H54 (cell line): ENCODE measurements around the gene WWOX.

Experiments
- DNase-seq: peaks from one replicate; pipeline ENCODE4 v3.0.0; 2011; ENCODE audit warnings: low spot score, mixed read lengths; ENCODE audit not compliant: insufficient read length
- FAIRE-seq: peaks from 3 replicates; lab custom pipeline; 2011; peaks lifted over from hg19 to GRCh38; lab: Jason Lieb, UNC
- POLR2A ChIP-seq: IDR thresholded peaks from 2 replicates; pipeline ENCODE4 v1.6.1; 2011; ENCODE audit warnings: low read depth, mild to moderate bottlenecking, low read length

The WWOX gene

DNA sequence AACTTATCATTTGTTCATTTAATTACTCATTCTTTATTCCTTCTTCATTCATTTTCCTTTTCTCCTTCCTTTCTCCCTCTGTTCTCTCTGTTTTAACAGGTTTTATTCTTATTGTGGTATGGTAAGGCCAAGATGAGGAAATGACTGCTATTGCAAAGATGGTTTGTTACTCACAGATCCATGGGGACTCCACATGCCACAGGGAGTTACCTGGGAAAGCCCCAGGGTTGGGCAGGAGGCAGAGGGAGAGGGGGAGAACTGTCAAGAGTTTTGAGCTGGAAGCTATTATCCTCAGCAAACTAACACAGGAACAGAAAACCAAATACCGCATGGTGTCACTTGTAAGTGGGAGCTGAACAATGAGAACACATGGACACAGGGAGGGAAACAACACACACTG lies 453.3 kb downstream of the WWOX start:
- FAIRE-seq (no peak), DNase-seq (no peak)
- no peak for TF ChIP-seq POLR2A

DNA sequence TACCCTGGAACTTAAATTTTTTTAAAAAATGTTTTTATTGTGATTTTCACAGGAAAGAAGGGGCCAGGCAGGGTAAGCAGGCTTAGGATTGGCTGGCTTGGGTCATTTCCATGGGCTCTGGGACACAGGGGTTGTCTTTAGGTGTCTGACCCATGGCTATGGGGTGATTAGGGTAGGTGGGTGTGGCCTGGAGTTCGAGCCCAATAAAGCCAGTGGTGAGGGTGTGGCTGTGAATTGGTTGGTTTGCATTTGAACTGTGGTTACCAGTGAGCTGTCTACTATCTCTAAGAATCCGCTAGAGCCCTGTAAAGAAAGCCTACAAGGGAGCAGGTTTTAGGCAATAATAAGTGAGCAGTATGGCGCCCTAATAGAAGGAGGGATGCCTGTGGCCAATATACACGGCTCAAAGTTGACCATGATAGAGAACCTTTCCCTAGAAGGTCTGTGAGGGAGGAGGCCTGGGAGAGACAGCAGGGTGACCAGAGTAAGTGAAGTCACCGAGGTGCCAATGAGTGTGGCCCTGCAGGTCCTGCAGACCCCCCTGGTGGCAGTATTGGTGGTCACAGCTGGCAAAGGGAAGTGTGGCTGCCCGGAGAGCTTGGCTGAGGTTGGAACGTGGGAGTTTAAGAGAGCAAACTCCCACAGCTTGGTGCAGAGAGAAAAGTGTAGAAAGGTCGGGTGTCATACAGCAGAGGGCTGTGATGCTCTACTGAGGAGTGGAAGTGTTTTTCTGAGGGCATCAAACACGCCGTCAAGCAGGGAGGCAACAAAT lies 454.0 kb downstream of the WWOX start:
- no peak for DNase-seq
- FAIRE-seq = no peak
- TF ChIP-seq POLR2A = no peak

DNA sequence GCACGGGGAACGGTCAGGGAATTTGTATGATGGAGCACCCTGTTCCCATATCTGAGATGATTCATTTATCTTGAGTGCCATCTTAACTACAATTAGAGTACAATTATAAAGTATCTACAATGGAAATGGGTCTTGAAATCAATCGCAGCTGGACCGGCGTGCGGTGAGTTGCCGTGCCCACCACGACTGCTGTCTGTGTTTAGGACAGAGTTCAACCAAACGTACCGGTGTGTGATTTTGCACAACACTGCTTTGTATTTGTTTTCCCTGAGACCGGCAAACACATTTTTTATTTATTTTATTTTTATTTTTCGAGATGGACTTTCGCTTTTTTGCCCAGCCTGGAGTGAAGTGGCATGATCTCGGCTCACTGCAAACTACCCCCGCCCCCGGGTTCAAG lies 457.0 kb downstream of the WWOX start:
- FAIRE-seq (no peak), DNase-seq (no peak)
- no peak for TF ChIP-seq POLR2A

DNA sequence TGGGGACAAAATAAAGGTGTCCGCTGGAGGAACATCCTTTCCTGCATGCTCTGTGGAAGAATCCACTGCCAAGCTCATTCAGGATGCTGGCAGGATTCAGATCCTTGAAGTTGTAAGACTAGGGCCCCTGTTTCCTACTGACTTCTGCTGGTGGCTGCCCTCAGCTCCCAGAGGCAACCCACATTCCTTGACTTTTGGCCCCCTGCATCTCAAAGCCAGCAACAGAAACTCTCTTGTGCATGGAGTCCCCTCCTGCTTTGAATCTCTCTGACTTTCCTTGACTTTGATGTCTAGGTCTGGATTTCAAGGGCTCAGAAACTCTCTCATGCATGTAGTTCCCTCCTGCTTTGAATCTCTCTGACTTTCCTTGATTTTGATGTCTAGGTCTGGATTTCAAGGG lies 461.5 kb downstream of the WWOX start:
- no peak for TF ChIP-seq POLR2A
- no peak for FAIRE-seq

DNA sequence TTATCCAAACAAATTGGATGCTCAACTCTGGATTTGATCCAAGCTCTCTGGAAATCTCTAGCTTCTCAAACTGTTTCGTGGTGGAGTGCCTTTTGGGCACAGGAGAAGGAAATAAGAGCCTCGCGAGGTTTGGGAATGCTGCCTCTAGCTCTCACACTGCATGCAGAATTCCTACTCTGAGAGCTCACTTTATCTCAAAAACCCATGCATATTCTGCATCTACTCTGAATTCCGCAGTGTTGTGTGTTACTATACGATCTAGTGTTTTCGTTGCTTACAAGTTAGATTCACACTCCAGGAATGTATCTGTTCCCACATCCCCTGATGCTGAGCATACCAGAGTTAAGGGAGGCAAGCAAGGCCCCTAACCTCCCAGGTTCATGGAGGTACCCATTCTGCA lies 462.7 kb downstream of the WWOX start:
- no peak for TF ChIP-seq POLR2A
- FAIRE-seq = no peak
- DNase-seq = no peak

More for the DNA sequence above, 461.5 kb downstream of the WWOX start:
- no peak for DNase-seq

DNA sequence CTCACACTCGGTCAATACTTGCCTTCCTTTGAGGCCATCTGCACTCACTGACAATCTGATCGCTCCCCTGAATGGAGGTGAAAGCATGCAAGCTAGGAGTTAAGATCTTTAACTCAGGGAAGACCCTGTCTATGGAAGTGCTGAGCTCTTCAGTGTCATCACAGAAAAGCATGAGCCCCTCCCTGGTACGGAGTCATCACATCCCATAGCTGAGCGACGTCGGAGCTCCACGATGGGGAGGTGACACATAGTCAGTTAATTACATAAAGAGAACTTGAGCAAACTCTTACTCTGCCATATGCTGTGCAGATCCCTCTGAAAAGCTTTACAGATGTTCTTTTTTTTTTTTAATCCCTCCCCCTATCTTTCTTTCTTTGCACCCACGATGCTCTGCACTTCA lies 463.2 kb downstream of the WWOX start:
- TF ChIP-seq POLR2A = no peak
- no peak for FAIRE-seq

DNA sequence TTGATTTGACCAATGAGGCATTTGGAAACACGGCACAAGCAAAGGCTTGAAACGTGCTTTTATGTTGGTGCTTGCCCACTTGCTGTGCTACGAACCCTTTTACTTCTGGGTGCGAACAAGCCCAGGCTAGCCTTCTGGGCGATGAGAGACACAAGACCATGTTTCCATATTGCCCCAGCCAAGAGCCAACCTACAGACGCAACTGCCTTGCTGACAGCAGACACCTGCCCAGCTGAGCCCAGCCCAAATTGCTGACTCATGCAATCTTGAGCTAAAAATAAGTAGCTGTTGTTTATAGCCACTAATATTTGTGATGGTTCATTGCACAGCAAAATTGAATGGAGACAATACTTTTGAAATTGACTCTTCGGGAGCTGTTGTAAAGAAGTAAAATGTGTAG lies 464.5 kb downstream of the WWOX start:
- FAIRE-seq = no peak
- no peak for DNase-seq
- no peak for TF ChIP-seq POLR2A

More for the DNA sequence above, 463.2 kb downstream of the WWOX start:
- no peak for DNase-seq

DNA sequence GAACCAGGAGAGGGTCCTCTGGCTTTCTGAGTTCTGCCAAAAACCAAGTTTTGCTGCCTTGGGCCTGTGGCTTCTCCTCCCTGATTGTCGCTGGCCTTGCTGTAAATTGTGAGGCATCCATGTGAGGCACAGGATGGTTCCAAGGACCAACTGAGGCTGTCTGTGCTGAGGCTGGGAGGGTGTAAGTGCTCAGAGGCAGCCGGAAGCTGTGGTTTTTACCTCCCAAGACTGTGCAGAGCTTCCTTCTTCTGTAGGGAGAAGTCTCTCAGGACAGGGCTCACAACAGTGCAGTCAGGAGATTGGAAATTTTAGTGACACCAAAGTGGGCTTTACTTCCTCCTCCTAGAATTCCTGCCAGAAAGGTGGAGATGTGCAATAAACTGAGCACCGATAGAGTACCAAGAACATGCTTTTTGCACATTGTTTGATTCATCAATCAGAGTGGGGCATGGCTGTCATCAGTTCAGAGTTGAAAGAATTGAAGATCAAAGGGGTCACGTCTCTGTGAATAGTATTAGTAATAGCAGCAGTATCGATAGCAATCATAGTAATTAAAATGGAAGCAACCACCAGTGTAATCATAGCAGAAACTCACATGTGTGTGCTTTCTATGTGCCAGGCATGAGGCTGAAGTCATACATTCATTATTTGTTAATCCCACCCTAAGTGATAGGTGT lies 467.1 kb downstream of the WWOX start:
- no peak for TF ChIP-seq POLR2A
- FAIRE-seq (no peak), DNase-seq (no peak)

DNA sequence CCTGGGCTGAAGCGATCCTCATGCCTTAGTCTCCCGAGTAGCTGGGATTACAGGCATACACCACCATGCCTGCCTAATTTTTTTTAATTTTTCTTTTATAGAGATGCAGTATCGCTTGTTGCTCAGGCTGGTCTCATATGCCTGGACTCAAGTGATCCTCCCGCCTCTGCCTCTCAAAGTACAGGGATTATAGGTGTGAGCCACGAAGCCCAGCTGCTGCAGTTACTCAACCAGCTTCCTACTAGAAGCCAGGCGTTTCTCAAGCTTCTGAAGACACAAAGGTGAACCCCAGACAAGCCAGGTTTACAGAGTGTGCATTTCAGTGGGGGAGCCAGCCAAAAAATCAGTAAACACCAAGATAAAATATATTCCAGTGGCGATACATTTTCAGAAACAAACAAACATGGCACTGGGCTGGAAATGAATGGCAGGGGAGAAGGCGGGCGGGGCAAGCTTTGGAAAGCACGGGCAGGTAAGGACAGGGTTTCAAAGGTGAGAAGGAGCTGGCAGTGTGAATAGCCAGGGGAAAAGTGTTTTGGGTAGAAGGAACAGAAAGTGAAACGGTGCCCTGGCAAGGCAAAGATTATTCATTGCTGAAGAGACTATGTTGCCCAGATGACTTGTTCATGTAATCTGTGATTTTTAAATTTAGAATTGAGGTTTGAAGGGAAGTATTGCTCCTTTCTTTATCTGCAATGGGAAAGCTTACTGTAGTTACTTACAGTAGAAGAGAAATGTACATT lies 471.1 kb downstream of the WWOX start:
- DNase-seq (no peak), FAIRE-seq (no peak)
- no peak for TF ChIP-seq POLR2A

DNA sequence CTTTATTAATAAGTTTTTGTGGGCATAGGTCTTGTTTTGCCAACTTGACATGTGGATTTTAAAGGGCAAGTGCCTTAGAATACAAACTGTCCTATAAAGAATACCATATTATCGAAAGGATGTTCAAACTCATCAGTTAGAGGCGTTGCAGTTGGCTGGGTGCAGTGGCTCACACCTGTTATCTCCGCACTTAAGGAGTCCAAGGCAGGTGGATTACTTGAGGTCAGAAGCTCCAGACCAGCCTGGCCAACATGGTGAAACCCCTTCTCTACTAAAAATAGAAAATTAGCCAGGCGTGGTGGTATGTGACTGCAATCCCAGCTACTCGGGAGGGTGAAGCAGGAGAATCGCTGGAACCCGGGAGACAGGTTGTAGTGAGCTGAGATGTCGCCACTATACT lies 472.0 kb downstream of the WWOX start:
- DNase-seq (no peak), FAIRE-seq (no peak)

DNA sequence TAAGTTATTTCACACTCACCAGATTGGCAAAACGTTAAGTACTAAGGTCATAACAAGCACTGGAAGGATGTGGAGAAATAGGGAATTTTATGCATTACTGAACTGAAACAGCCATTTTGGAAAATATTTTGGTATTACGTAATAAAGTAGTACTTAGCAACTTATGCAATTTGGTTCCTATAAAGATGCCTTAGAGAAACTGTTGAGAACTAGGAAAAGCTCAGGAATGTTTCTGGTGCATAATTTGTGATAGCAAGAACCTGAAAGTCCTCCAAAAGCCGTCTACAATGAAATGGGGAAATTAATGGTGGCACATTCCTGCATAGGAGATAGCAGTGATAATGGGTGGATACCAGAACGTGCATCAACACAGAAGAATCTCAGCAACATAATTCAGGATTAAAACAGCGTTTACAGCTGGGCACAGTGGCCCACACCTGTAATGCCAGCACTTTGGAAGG lies 472.5 kb downstream of the WWOX start:
- no peak for DNase-seq
- no peak for TF ChIP-seq POLR2A
- no peak for FAIRE-seq

More for the DNA sequence above, 472.0 kb downstream of the WWOX start:
- TF ChIP-seq POLR2A = no peak

DNA sequence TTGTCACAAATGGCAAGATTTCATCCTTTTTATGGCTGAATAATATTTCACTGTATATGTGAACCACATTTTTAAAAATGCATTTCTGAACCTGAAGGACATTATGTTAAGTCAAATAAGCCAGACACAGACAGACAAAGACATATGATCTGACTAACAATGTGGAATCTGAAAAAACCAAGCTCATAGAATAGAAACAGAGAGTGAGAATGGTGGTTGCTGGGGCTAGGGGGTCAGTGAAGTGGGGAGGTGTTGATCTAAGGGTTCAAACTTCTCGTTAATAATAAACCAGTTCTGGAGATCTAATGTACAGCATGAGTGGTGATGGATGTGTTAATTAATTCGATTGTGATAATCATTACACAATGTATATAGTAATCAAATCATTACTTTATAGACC lies 475.1 kb downstream of the WWOX start:
- no peak for DNase-seq
- TF ChIP-seq POLR2A = no peak
- FAIRE-seq = no peak

DNA sequence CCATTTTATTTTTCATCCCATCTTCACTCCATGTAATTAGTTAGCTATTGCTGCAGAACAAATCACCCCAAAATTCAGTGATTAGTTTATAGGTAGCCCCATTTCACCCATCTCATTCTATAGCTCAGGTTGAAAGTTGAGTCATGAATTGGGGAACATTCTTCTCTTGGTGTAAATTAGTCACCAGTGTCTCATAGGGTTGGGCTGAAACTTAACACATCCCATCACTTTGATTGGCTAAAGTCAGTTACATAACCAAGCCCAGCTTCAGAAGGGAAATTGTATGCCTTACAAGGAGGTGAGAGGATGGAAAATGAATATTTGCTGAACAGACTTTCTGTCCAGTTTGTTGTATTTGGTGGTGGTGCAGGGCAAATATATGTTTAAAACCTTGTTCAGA lies 477.5 kb downstream of the WWOX start:
- no peak for TF ChIP-seq POLR2A
- DNase-seq (peak; percentile 31), FAIRE-seq (peak; percentile 83)

DNA sequence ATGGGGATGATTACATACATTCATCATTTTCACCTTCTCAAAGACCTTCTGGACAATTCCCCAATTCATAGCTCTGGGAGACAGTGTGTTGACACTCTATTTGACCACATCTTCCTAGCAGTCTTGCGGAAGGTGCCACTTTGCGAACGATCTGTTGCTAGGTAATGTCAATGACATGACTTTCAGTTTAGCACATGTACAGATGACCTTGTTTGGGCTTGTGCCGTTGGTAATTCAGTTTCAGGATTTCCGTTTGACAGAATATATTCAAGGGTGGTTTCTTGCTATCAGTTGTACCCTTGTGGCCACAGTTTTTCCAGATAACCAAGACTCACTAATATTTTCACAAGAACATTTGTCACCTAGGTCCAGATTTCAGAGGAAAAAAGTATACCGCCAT lies 478.2 kb downstream of the WWOX start:
- DNase-seq = no peak
- TF ChIP-seq POLR2A = no peak
- no peak for FAIRE-seq

DNA sequence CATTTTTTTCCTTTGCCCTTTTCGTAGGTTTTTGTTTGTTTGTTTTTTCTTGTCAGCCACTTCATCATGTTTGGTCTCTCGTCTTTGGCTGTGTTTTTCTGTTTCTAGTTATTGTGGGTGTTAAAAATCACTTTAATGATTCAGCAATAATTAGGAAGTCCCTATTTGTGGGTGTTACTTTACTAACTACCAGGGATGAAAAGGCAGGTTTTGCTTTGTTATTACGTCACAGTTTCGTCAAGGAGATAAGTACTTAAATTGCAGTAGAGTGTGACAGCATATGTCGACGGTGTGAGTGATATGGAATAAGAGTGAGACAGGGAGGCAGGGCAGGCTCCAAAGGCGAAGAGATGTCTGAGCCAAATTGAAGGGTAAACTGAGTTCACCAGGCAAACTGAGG lies 479.6 kb downstream of the WWOX start:
- no peak for TF ChIP-seq POLR2A
- no peak for DNase-seq
- no peak for FAIRE-seq
